ENCODE results near the gene OPCML.

GRCh38 chr11:132904091-132904490 lies 628.2 kb downstream of the OPCML start:
- TF ChIP-seq CTCF (IDR thresholded peaks at IDR 0.05) (no peak), POLR2A (IDR thresholded peaks at IDR 0.05) (no peak)

Data from lower leg skin (tissue), 3 donors.